ENCODE measurements around the gene CDH23.

CDH23 gene

GRCh38 chr10:71660313-71660712 lies 263.6 kb downstream of the CDH23 start:
- no peak for DNase-seq (ENCODE audit: low read depth)

GRCh38 chr10:71661060-71661622 lies 264.4 kb downstream of the CDH23 start:
- no peak for DNase-seq (ENCODE audit: low read depth)

- no peak for DNase-seq (ENCODE audit: low read depth)
Observed at GRCh38 chr10:71661779-71662336, 265.1 kb downstream of the CDH23 start.

GRCh38 chr10:71663311-71663710 lies 266.6 kb downstream of the CDH23 start:
- no peak for DNase-seq (ENCODE audit: low read depth)

GRCh38 chr10:71664585-71664984 lies 267.9 kb downstream of the CDH23 start:
- no peak for DNase-seq (ENCODE audit: low read depth)

- no peak for DNase-seq (ENCODE audit: low read depth)
Observed at GRCh38 chr10:71665456-71665855, 268.7 kb downstream of the CDH23 start.

- no peak for DNase-seq (ENCODE audit: low read depth)
Observed at GRCh38 chr10:71666639-71667386, 270.1 kb downstream of the CDH23 start.

GRCh38 chr10:71667387-71667752 lies 270.6 kb downstream of the CDH23 start:
- DNase-seq (ENCODE audit: low read depth), result no peak

- DNase-seq (ENCODE audit: low read depth), result no peak
Observed at GRCh38 chr10:71671994-71672946, 275.6 kb downstream of the CDH23 start.

- no peak for DNase-seq (ENCODE audit: low read depth)
Observed at GRCh38 chr10:71675295-71675970, 278.7 kb downstream of the CDH23 start.

GRCh38 chr10:71677261-71677660 lies 280.5 kb downstream of the CDH23 start:
- no peak for DNase-seq (ENCODE audit: low read depth)

- DNase-seq (ENCODE audit: low read depth), result no peak
Observed at GRCh38 chr10:71678057-71678805, 281.5 kb downstream of the CDH23 start.

GRCh38 chr10:71679425-71679824 lies 282.7 kb downstream of the CDH23 start:
- no peak for DNase-seq (ENCODE audit: low read depth)

GRCh38 chr10:71681977-71682376 lies 285.3 kb downstream of the CDH23 start:
- DNase-seq (ENCODE audit: low read depth), result no peak

- no peak for DNase-seq (ENCODE audit: low read depth)
Observed at GRCh38 chr10:71683301-71683700, 286.6 kb downstream of the CDH23 start.

- no peak for DNase-seq (ENCODE audit: low read depth)
Observed at GRCh38 chr10:71684356-71685173, 287.8 kb downstream of the CDH23 start.

- no peak for DNase-seq (ENCODE audit: low read depth)
Observed at GRCh38 chr10:71685554-71686232, 289.0 kb downstream of the CDH23 start.

GRCh38 chr10:71687077-71687476 lies 290.4 kb downstream of the CDH23 start:
- DNase-seq (ENCODE audit: low read depth), result no peak

GRCh38 chr10:71687480-71687879 lies 290.8 kb downstream of the CDH23 start:
- no peak for DNase-seq (ENCODE audit: low read depth)

- no peak for DNase-seq (ENCODE audit: low read depth)
Observed at GRCh38 chr10:71688256-71688655, 291.5 kb downstream of the CDH23 start.

Data from GM04504 (cell line).